ENCODE measurements around the gene COPS7B.

DNA sequence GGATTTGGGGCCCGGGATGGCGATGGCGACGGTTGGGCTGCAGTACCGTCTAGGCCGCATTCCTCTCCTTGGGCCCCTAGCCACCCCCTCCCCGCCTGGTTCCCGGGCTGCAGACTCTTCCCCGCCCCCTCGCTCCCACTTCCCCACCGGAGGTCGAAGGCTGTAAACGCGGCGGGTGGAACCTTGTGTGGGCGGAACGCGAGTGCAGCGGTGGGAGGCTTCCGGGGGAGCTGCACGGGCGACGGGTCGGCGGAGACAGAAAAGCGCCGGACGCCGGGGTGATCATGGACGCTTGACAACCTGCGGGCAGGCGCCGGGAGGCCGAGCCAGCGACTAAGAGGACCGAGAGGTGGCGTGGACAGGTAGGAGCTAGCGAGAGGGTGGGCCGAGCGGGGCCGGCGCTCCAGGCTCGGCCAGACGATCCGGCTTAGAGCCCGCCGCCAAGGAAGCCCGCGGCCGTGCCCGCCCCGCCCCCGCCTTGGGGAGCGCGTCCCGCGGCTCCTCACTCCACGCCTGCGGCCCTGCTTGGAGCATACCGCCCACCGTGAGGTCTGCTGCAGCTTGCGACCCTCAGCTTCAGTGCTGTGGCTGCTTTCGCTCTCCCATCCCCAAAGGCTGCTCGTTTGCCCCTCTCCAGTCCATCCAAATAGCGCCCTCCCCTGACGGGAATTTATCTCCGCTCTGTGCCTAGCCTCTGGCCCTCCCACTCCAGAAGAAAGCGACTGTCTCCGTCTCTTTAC, at the start of gene COPS7B:
- TF ChIP-seq POLR2A (IDR thresholded peaks at IDR 0.05; ENCODE audit: low read depth, low read length) (peak; percentile 47; the same call in 1 of the 2 replicates), POLR2AphosphoS5 (IDR thresholded peaks at IDR 0.05; ENCODE audit: low read depth, low read length) (no peak)
